ENCODE results near the gene ARID4A.

- no peak for TF ChIP-seq CTCF (IDR thresholded peaks at IDR 0.05)
- no peak for TF ChIP-seq POLR2A (IDR thresholded peaks at IDR 0.05)
These were observed 32.8 kb downstream of the ARID4A start for GRCh38 chr14:58331111-58331510.

All from lower leg skin (tissue), 3 donors.